Neural cell (in vitro differentiated cells): ENCODE data around the gene NDUFAF2.

Source experiments
- CTCF ChIP-seq: fragments of 450-650 bp; IDR thresholded peaks from 2 replicates; pipeline ENCODE4 v1.5.1; 2014; ENCODE audit warnings: antibody characterized with exemption, mild to moderate bottlenecking, moderate library complexity; ENCODE audit not compliant: poor library complexity, severe bottlenecking
- EP300 ChIP-seq: fragments of 450-650 bp; conservative IDR thresholded peaks from 2 replicates; pipeline ENCODE4 v1.6.1; 2014; ENCODE audit warnings: antibody characterized with exemption, mild to moderate bottlenecking, moderate library complexity; ENCODE audit not compliant: poor library complexity, severe bottlenecking
- EZH2 ChIP-seq: fragments of 200-600, 300-800 bp; shearing (Covaris generic), sonication (generic); IDR thresholded peaks from 2 replicates; pipeline ENCODE4 v1.6.1; 2014; ENCODE audit warnings: antibody characterized with exemption, low read length, borderline replicate concordance, mild to moderate bottlenecking; ENCODE audit not compliant: insufficient read depth, poor library complexity, severe bottlenecking
- MXI1 ChIP-seq: fragments of 450-650 bp; conservative IDR thresholded peaks from 2 replicates; pipeline ENCODE4 v1.6.1; 2014; ENCODE audit warnings: antibody characterized with exemption, mild to moderate bottlenecking; ENCODE audit not compliant: poor library complexity, severe bottlenecking
- POLR2AphosphoS5 ChIP-seq: IDR thresholded peaks from 2 replicates; pipeline ENCODE4 v1.6.1; 2012
- RAD21 ChIP-seq: fragments of 450-650 bp; conservative IDR thresholded peaks from 2 replicates; pipeline ENCODE4 v1.6.1; 2014; ENCODE audit warnings: antibody characterized with exemption, mild to moderate bottlenecking, moderate library complexity
- SMC3 ChIP-seq: fragments of 450-650 bp; conservative IDR thresholded peaks from 2 replicates; pipeline ENCODE4 v1.6.1; 2014; ENCODE audit warnings: antibody characterized with exemption, mild to moderate bottlenecking, moderate library complexity; ENCODE audit not compliant: poor library complexity
- TF ChIP-seq, protein P1 (sequence below): IDR thresholded peaks from 2 replicates; pipeline ENCODE4 v1.6.1; 2012; ENCODE audit warnings: borderline replicate concordance

DNA sequence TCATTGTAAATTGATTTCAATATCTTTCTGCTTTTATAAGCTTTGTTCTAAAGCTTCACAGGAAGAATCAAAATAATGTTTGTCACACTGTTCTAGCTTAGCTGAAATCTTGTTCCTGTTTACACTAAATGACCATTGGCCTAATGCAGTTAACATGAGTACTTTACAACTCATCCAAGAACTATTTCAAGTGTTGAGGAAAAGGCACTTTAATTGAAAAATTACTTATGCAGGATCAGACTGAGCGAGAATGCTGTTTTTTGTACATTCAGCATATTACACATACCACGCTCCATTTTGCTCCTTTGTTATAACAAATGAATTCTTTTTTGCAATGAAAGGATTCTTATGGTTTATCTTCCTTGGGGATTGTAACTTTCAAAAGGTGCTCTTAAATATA lies 239.7 kb downstream of the NDUFAF2 start:
- TF ChIP-seq MXI1: no peak
- TF ChIP-seq, protein P1, sequence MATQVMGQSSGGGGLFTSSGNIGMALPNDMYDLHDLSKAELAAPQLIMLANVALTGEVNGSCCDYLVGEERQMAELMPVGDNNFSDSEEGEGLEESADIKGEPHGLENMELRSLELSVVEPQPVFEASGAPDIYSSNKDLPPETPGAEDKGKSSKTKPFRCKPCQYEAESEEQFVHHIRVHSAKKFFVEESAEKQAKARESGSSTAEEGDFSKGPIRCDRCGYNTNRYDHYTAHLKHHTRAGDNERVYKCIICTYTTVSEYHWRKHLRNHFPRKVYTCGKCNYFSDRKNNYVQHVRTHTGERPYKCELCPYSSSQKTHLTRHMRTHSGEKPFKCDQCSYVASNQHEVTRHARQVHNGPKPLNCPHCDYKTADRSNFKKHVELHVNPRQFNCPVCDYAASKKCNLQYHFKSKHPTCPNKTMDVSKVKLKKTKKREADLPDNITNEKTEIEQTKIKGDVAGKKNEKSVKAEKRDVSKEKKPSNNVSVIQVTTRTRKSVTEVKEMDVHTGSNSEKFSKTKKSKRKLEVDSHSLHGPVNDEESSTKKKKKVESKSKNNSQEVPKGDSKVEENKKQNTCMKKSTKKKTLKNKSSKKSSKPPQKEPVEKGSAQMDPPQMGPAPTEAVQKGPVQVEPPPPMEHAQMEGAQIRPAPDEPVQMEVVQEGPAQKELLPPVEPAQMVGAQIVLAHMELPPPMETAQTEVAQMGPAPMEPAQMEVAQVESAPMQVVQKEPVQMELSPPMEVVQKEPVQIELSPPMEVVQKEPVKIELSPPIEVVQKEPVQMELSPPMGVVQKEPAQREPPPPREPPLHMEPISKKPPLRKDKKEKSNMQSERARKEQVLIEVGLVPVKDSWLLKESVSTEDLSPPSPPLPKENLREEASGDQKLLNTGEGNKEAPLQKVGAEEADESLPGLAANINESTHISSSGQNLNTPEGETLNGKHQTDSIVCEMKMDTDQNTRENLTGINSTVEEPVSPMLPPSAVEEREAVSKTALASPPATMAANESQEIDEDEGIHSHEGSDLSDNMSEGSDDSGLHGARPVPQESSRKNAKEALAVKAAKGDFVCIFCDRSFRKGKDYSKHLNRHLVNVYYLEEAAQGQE: no peak
- no peak for TF ChIP-seq POLR2AphosphoS5
- TF ChIP-seq EZH2: no peak
- no peak for TF ChIP-seq EP300
- TF ChIP-seq CTCF: no peak
- no peak for TF ChIP-seq SMC3
- TF ChIP-seq RAD21: no peak
